Muscle of leg (tissue), 11 donors: ENCODE results near the gene PDK3. TPM values are rescaled to one million over a fixed set of nuclear protein-coding genes. Genes with fewer than 3 reads are reported as not detected.

ENCODE experiments used
- DNase-seq: peaks from one replicate; pipeline ENCODE4 v3.0.0; 2013
- H3K27ac ChIP-seq: one replicate; pipeline ENCODE4 v1.5.1; 2013; ENCODE audit warnings: mild to moderate bottlenecking, low read length, control low read depth
- H3K27me3 ChIP-seq: one replicate; pipeline ENCODE4 v1.6.1; 2013; ENCODE audit warnings: low read length; ENCODE audit not compliant: control insufficient read depth, insufficient read depth
- H3K36me3 ChIP-seq: one replicate; pipeline ENCODE4 v1.6.1; 2013; ENCODE audit warnings: low read length; ENCODE audit not compliant: control insufficient read depth, insufficient read depth
- H3K4me1 ChIP-seq: one replicate; pipeline ENCODE4 v1.6.1; 2013; ENCODE audit warnings: low read length; ENCODE audit not compliant: control insufficient read depth, insufficient read depth
- H3K4me3 ChIP-seq: one replicate; pipeline ENCODE4 v1.5.1; 2013; ENCODE audit warnings: low read length, control low read depth
- H3K9me3 ChIP-seq: replicated peaks from 2 replicates; pipeline ENCODE4 v1.6.1; 2013; ENCODE audit warnings: low read depth, low read length; ENCODE audit not compliant: control insufficient read depth
- WGBS: methylation state at CpG from one replicate; pipeline ENCODE4 v1.1.5; 2013; ENCODE audit warnings: missing lambda C conversion rate; ENCODE audit not compliant: insufficient coverage; 5-methylcytosine and 5-hydroxymethylcytosine counted together
- polyA plus RNA-seq, 8 donors: library from polyadenylated mRNA; unstranded; fragments of 120-200 nt; gene quantifications; one replicate each; pipeline versions ENCODE4 v1.2.1 to v1.2.3, GENCODE V29; 2013; ENCODE audit warnings: inconsistent platforms in 1 of 8, low replicate concordance in 1 of 8; ENCODE audit not compliant: insufficient read length in 8 of 8, insufficient read depth in 1 of 8
- total RNA-seq: library from RNA; stranded (reverse); fragments of 120-200 nt; gene quantifications from one replicate; pipeline ENCODE4 v1.2.4, GENCODE V29; 2013

Gene PDK3
- total and polyA plus RNA-seq, 9 donors: 1.6 to 5.6 (median 2.4) TPM

DNA sequence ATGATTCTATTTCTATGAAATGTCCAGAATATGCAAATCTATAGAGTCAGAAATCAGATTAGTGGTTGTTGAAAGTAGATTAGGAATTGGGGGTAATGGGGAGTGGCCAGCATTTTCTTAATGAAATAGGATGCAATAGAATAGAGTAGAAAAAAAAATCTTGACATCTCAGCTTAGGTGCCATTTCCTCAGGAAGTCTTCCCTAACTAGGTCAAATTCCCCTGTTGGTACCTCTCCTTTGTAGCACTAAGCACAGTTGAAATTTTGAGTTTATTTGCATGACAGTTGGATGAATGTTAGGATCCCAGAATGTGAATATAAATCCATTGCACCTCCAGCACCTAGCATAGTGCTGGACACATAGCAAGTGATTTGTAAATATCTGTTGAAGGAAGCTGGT, 30.0 kb upstream of the PDK3 start:
- no peaks in the 10 kb centered on the region for H3K9me3 ChIP-seq
- H3K4me3 ChIP-seq: no peak overlapping the region
- H3K27ac ChIP-seq: no peak overlapping the region
- no peaks in the 10 kb centered on the region for H3K36me3 ChIP-seq
- peaks cover 4% of the 10 kb centered on the region for H3K27me3 ChIP-seq
- no peaks in the 10 kb centered on the region for H3K4me1 ChIP-seq
- DNase-seq: no peak

DNA sequence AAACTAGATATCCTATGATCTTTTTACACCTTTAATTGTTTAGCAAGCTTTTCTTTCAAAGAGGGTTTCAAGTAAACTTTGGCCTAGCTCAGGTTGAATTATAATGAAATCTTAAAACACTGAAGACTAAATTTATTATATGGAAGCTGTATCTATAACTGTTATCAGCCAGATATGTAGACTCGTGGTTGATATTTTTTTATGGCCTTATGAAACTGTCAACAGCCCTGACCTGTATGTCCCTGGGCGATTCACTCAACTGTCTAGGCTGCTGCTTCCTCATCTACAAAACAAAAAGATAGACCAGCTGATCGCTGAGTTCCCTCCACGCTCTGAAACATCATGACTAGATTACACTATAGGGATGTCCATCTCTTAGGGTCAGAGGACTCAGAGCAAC, 21.2 kb upstream of the PDK3 start:
- Histone ChIP-seq H3K9me3 (no peaks in the 10 kb centered on the region), H3K27me3 (peaks cover 20% of the 10 kb centered on the region), H3K4me1 (no peaks in the 10 kb centered on the region), H3K36me3 (no peaks in the 10 kb centered on the region), H3K27ac (no peak overlapping the region), H3K4me3 (no peak overlapping the region)
- no CpG with 5 or more reads among the region's 4 CpGs for WGBS
- no peak for DNase-seq

DNA sequence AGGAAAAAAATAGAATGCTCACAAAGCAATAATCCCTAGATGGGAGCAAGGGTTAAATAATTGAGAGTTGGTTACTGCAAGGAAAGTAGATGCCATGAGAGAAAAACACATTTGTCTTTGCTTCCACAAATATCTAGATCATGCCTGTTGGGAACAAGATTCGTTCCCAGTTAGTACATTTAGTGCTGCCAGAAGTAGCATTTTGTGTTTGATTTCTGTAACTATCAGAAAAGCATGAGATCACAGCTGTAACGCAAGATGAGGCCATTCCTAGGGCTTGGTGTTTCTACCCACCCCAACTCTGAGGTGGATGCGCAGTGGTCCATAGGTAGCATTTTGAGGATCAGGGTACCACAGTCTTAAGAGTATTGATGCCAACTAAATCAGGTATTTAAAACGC, 20.4 kb upstream of the PDK3 start:
- Histone ChIP-seq H3K27ac (no peak overlapping the region), H3K27me3 (peaks cover 20% of the 10 kb centered on the region), H3K9me3 (no peaks in the 10 kb centered on the region), H3K4me3 (no peak overlapping the region), H3K36me3 (no peaks in the 10 kb centered on the region), H3K4me1 (no peaks in the 10 kb centered on the region)
- WGBS: no CpG with 5 or more reads among the region's 4 CpGs
- no peak for DNase-seq

DNA sequence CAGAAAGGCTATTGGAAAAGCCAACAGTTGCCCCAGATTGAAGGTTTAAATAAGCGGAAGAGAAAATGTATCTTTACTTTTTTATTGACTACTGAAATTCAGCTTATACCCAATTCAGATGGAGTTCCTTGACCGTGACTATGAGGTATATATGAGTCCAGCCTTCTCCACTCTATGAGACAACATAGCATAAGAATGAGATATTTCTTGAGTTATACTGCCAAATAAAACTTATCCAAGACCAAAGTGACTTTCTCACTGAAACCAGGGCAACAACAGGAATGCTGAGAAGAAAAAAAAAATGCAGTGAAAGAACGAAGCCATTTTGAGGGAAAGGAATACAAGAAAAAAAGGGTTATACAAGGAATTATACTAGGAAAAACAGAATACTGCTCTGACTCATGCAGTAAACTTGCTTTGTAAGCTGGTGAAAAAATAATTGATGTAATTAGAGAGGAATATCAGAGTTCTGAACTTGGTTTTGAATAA, 16.3 kb upstream of the PDK3 start:
- DNase-seq: no peak
- Histone ChIP-seq H3K4me3 (no peak overlapping the region), H3K4me1 (no peaks in the 10 kb centered on the region), H3K36me3 (no peaks in the 10 kb centered on the region), H3K9me3 (no peaks in the 10 kb centered on the region), H3K27me3 (peaks cover 20% of the 10 kb centered on the region), H3K27ac (no peak overlapping the region)
- WGBS: no CpG with 5 or more reads among the region's 3 CpGs

DNA sequence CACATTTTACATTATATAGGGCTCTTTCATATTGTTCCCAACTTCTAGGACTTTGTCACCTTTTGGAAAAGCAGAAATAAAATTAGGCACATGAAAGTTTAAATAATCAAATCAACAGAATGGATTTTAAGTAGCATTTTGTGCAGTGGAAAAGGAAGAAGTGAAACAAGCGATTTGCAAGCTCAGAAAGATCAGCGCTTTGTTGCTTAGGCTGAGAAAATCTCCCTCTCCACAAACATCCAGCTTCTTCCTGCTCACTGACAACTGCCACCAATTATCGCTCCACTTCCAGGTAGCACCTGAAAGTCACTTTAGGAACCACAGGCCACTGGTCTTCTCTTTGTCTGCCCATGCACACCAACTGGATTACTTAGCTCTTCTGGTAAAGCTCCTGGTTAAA, 2.0 kb upstream of the PDK3 start:
- Histone ChIP-seq H3K4me3 (no peak overlapping the region), H3K4me1 (peaks cover under 1% of the 10 kb centered on the region), H3K9me3 (no peaks in the 10 kb centered on the region), H3K36me3 (no peaks in the 10 kb centered on the region), H3K27me3 (peaks cover 22% of the 10 kb centered on the region), H3K27ac (no peak overlapping the region)
- no CpG with 5 or more reads among the region's 3 CpGs for WGBS
- DNase-seq: no peak

DNA sequence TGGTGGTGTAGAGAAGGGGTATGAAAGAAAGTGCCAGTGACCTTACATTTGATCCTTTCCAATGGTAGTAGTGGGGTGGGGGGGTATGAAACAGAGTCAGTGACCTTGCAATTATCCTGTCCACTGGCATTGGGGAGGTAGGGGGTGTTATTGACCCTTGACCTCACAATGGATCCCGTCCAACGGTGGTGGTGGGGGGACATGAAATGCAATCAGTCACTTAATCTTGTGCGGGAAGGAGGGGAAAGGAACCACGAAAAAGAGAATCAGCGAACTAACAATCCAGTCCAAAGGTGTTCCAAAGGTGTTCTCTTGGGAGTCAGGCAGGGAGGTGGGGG, 619 bp upstream of the PDK3 start:
- Histone ChIP-seq H3K4me1 (peaks cover 2% of the 10 kb centered on the region), H3K4me3 (peak overlapping the region; percentile 59), H3K9me3 (no peaks in the 10 kb centered on the region), H3K36me3 (no peaks in the 10 kb centered on the region), H3K27me3 (peaks cover 25% of the 10 kb centered on the region), H3K27ac (peak overlapping the region; percentile 75)
- 47% methylated on average over 5 of the region's 5 CpGs for WGBS
- no peak for DNase-seq

DNA sequence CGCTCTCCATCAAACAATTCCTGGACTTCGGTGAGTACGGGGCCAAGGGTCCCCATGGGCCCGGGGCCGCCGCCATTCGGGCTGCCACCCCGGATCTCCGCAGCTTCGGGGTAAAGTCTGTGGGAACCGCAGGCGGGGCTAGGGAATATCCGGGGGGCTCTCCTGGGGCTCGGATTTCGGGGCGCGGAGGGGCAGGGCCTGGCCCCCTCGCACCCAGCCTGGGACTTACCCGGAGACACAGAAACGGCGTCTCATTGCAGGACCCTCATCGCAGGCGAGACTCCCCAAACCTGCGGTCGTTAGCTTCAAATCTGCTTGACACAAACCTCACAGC, 413 bp downstream of the PDK3 start:
- peaks cover 2% of the 10 kb centered on the region for H3K4me1 ChIP-seq
- H3K27me3 ChIP-seq: peaks cover 25% of the 10 kb centered on the region
- no peaks in the 10 kb centered on the region for H3K36me3 ChIP-seq
- H3K4me3 ChIP-seq: peak overlapping the region; percentile 66
- peak overlapping the region; percentile 20 for H3K27ac ChIP-seq
- 43% methylated on average over 22 of the region's 25 CpGs for WGBS
- no peak for DNase-seq
- H3K9me3 ChIP-seq: no peaks in the 10 kb centered on the region

DNA sequence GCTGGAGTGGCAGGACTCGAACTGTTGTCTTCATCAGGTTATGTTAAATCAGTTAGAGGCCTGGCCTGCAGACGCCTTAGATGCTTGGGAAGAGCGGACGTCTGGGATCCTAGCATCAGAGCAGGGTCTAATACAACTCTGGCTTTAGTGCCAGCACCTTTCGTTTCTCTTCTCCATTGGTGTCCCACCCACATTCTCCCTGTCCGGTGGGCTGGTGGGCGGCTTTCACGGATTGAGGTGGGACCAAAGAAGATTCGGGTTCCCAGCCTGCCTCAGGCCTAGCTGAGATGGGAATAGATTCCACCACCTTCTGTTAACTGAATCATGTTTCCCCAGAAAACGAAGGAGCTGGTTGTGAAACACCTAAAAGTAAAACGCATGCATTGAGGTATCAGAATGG, 939 bp downstream of the PDK3 start:
- H3K4me3 ChIP-seq: peak overlapping the region; percentile 66

DNA sequence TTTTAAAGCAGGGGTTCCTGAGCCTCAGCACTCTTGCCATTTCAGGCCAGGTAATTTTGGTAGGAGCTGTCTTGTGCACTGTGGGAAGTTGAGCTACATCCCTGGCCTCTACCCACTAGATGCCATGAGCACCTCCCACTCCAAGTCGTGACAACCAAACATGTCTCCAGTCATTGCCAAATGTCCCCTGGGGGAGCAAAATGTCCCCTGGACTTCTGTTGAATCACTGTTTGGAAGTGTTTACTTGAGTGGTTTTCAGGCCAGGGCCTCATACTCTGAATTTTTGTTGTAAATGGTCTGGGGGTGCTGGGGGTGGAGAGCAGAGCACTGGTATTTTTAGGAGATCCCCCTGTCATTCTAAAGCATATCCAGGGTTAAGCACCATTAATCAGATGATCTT, 3.2 kb downstream of the PDK3 start:
- no peak overlapping the region for H3K27ac ChIP-seq
- H3K36me3 ChIP-seq: no peaks in the 10 kb centered on the region
- DNase-seq: no peak
- peaks cover 22% of the 10 kb centered on the region for H3K27me3 ChIP-seq
- H3K9me3 ChIP-seq: no peaks in the 10 kb centered on the region
- WGBS: no CpG with 5 or more reads among the region's 1 CpG
- H3K4me3 ChIP-seq: no peak overlapping the region
- H3K4me1 ChIP-seq: peaks cover 2% of the 10 kb centered on the region

More for the DNA sequence above, 939 bp downstream of the PDK3 start:
- DNase-seq: no peak
- WGBS: 50% methylated on average over 7 of the region's 11 CpGs
- Histone ChIP-seq H3K36me3 (no peaks in the 10 kb centered on the region), H3K9me3 (no peaks in the 10 kb centered on the region), H3K27me3 (peaks cover 25% of the 10 kb centered on the region), H3K27ac (peak overlapping the region; percentile 1), H3K4me1 (peaks cover 2% of the 10 kb centered on the region)

DNA sequence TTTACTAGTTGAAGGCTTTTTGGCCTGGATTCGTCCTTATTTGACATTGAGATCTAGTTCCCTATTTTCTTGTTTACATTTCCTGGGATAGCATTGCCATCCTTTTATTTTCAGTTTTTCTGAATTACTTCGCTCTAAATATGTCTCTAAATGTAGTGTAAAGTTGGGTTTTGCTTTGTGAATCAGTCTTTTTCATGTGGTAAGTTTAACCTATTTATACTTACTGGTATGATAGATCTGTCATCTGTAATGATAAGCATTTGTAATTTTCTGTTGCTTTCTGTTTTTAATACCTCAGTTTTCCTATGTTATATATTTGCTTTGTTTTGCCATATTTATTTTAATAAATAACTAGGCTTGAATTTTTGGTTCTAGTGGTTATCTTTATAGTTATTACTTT, 6.7 kb downstream of the PDK3 start:
- WGBS: no CpG with 5 or more reads among the region's 2 CpGs
- DNase-seq: no peak
- Histone ChIP-seq H3K27me3 (peaks cover 13% of the 10 kb centered on the region), H3K9me3 (no peaks in the 10 kb centered on the region), H3K4me1 (peaks cover 2% of the 10 kb centered on the region), H3K36me3 (no peaks in the 10 kb centered on the region), H3K4me3 (no peak overlapping the region), H3K27ac (no peak overlapping the region)

DNA sequence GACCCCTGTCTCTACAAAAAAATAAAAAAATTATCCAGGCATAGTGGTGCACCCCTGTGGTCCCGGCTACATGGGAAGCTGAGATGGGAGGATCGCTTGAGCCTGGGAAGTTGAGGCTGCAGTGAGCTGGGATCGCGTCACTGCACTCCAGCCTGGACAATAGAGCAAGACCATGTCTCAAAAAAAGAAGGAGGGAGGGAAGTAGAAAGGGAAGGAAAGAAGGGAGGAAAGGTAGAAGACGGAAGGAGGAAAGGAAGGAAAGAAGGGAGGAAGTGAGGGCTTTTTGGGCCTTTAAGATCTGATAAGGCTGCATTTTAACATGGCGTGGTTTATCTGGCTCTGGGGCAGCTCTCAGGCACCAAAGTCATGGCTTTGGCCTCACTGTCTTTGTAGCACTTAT, 10.4 kb downstream of the PDK3 start:
- Histone ChIP-seq H3K9me3 (no peaks in the 10 kb centered on the region), H3K4me1 (no peaks in the 10 kb centered on the region), H3K36me3 (no peaks in the 10 kb centered on the region), H3K27me3 (peaks cover 11% of the 10 kb centered on the region), H3K27ac (no peak overlapping the region), H3K4me3 (no peak overlapping the region)
- WGBS: 69% methylated on average over 6 of the region's 6 CpGs
- no peak for DNase-seq
